ENCODE data around the gene CHM. TPM values are rescaled to one million over a fixed set of nuclear protein-coding genes. Genes with fewer than 3 reads are reported as not detected.

CHM gene
- total and polyA plus RNA-seq, 10 of the 15 experiments (the other 5 are each of a cell fraction or from before 2014, with no cell fraction given), result 4.8 to 19.0 (median 8.0) TPM

GRCh38 chrX:85882601-85883000 is 164.8 kb downstream of the CHM start:
- H3K4me3 ChIP-seq, result no peak overlapping the region
- no peak overlapping the region for H3K27ac ChIP-seq (ENCODE audit: control insufficient read depth, insufficient read depth)
- no peaks in the 10 kb centered on the region for H4K20me1 ChIP-seq (ENCODE audit: control insufficient read depth, insufficient read depth)
- BruUV-seq (replicated peaks), result no TSS peak
- no peaks in the 10 kb centered on the region for H3K79me2 ChIP-seq (ENCODE audit: control insufficient read depth, insufficient read depth, low read length)
- ChIA-PET POLR2A (interaction anchor here (0.6 kb wide), 1 partner anchor 72 kb away, joined by 4 read pairs; no protein-coding TSS in a partner anchor), SMC1A (ENCODE audit: uncharacterized antibody, unreplicated experiment) (interaction anchor here (1.4 kb wide), 1 partner anchor 13 kb away, joined by 3 read pairs; no protein-coding TSS in a partner anchor), CTCF (no interaction called here), RAD21 (ENCODE audit: unreplicated experiment) (no interaction called here)
- 47% methylated on average over 5 of the region's 5 CpGs for WGBS (ENCODE audit: insufficient coverage, insufficient replicate concordance, low lambda C conversion rate, missing lambda C conversion rate)
- DNase-seq (ENCODE audit: low read depth, low spot score) (no peak), ATAC-seq (no peak), FAIRE-seq (peak; percentile 31)
- in situ Hi-C loops (cut with MboI), result no loop called here
- no peak overlapping the region for H3K4me2 ChIP-seq (ENCODE audit: control insufficient read depth, insufficient read depth)
- H3K9ac ChIP-seq (ENCODE audit: control insufficient read depth, insufficient read depth, low read length), result no peak overlapping the region
- H3K9me3 ChIP-seq (replicated peaks; ENCODE audit: control insufficient read depth, insufficient read depth, low read length), result no peaks in the 10 kb centered on the region; the same call in 2 of the 3 replicates
- no peaks in the 10 kb centered on the region for H3K4me1 ChIP-seq (ENCODE audit: control insufficient read depth, insufficient read depth, low read length)
- no peak overlapping the region for H2AFZ ChIP-seq (ENCODE audit: control insufficient read depth, low read depth, low read length)
- H3K36me3 ChIP-seq (ENCODE audit: control insufficient read depth in 2 of 2, insufficient read depth in 2 of 2, low read length in 1 of 2), result no peaks in the 10 kb centered on the region; a peak in 1 of 4 replicates
- intact Hi-C loops (cut with micrococcal nuclease; ENCODE audit: unreplicated experiment), result no loop called here
- H3K27me3 ChIP-seq (replicated peaks in 1 of 2; ENCODE audit: control insufficient read depth in 2 of 2, insufficient read depth in 2 of 2, low read length in 1 of 2), result no peaks in the 10 kb centered on the region
- TF ChIP-seq RELB (IDR thresholded peaks at IDR 0.05; ENCODE audit: low read depth) (no peak), CHD4 (IDR thresholded peaks at IDR 0.05) (no peak), PRDM15 (CRISPR knock-in tag; IDR thresholded peaks at IDR 0.05) (no peak), ZNF24 (IDR thresholded peaks at IDR 0.05) (no peak), ZBTB40 (IDR thresholded peaks at IDR 0.05; ENCODE audit: borderline replicate concordance) (no peak), HSF1 (IDR thresholded peaks at IDR 0.05; ENCODE audit: low read depth, low read length) (no peak), JUND (IDR thresholded peaks at IDR 0.05; ENCODE audit: low read depth, low read length) (no peak), PAX8 (IDR thresholded peaks at IDR 0.05) (no peak), BRCA1 (IDR thresholded peaks at IDR 0.05; ENCODE audit: low read depth, low read length) (no peak), PAX5 (IDR thresholded peaks at IDR 0.05; ENCODE audit: borderline replicate concordance, low read depth, low read length) (no peak), POU2F2 (IDR thresholded peaks at IDR 0.05; ENCODE audit: borderline replicate concordance, low read depth, low read length) (no peak), USF1 (IDR thresholded peaks at IDR 0.05; ENCODE audit: borderline replicate concordance, extremely low read length, insufficient read depth, low read depth, low read length) (no peak)
